Measurements from ENCODE around the gene LTF. TPM values are rescaled to one million over a fixed set of nuclear protein-coding genes. Genes with fewer than 3 reads are reported as not detected.

The LTF gene
- total RNA-seq, 2 donors from 2014 or later, result 0.51 to 1.8 TPM

GRCh38 chr3:46453526-46454208 is 11.0 kb downstream of the LTF start:
- no peak for TF ChIP-seq CTCF (IDR thresholded peaks at IDR 0.05)
- no peak for DNase-seq (ENCODE audit: low spot score)
- Histone ChIP-seq H3K4me1 (no peaks in the 10 kb centered on the region), H3K4me3 (no peak overlapping the region), H3K27me3 (no peaks in the 10 kb centered on the region), H3K36me3 (no peaks in the 10 kb centered on the region), H3K9me3 (no peaks in the 10 kb centered on the region), H3K27ac (no peak overlapping the region)

GRCh38 chr3:46449755-46450552 is 14.8 kb downstream of the LTF start:
- peak; percentile 21 to 57 for TF ChIP-seq CTCF (IDR thresholded peaks at IDR 0.05)
- H3K36me3 ChIP-seq, result no peaks in the 10 kb centered on the region
- DNase-seq (ENCODE audit: low spot score), result peak; percentile 34
- no peaks in the 10 kb centered on the region for H3K27me3 ChIP-seq
- no peak overlapping the region for H3K27ac ChIP-seq
- peaks cover 0 to 4% of the 10 kb centered on the region in 2 donors for H3K4me1 ChIP-seq
- no peaks in the 10 kb centered on the region for H3K9me3 ChIP-seq
- no peak overlapping the region for H3K4me3 ChIP-seq

GRCh38 chr3:46448721-46449120 is 16.0 kb downstream of the LTF start:
- no peaks in the 10 kb centered on the region for H3K27me3 ChIP-seq
- H3K9me3 ChIP-seq, result no peaks in the 10 kb centered on the region
- no peak overlapping the region for H3K27ac ChIP-seq
- H3K36me3 ChIP-seq, result no peaks in the 10 kb centered on the region
- peaks cover 0 to 4% of the 10 kb centered on the region in 2 donors for H3K4me1 ChIP-seq
- no peak for TF ChIP-seq CTCF (IDR thresholded peaks at IDR 0.05)
- H3K4me3 ChIP-seq, result no peak overlapping the region
- DNase-seq (ENCODE audit: low spot score), result no peak

GRCh38 chr3:46447228-46447985 is 17.3 kb downstream of the LTF start:
- no peaks in the 10 kb centered on the region for H3K9me3 ChIP-seq
- DNase-seq (ENCODE audit: low spot score), result no peak
- H3K36me3 ChIP-seq, result no peaks in the 10 kb centered on the region
- no peak for TF ChIP-seq CTCF (IDR thresholded peaks at IDR 0.05)
- no peak overlapping the region for H3K4me3 ChIP-seq
- no peak overlapping the region for H3K27ac ChIP-seq
- peaks cover 0 to 4% of the 10 kb centered on the region in 2 donors for H3K4me1 ChIP-seq
- H3K27me3 ChIP-seq, result no peaks in the 10 kb centered on the region

- TF ChIP-seq CTCF (IDR thresholded peaks at IDR 0.05), result peak; percentile 63 to 77
- H3K36me3 ChIP-seq, result no peaks in the 10 kb centered on the region
Measured at GRCh38 chr3:46442576-46443530, 21.9 kb downstream of the LTF start.

More at GRCh38 chr3:46442576-46443530, 21.9 kb downstream of the LTF start:
- H3K4me3 ChIP-seq, result no peak overlapping the region
- DNase-seq (ENCODE audit: low spot score), result peak; percentile 70
- no peaks in the 10 kb centered on the region for H3K27me3 ChIP-seq
- H3K27ac ChIP-seq, result no peak overlapping the region
- H3K4me1 ChIP-seq, result peaks cover 0 to 4% of the 10 kb centered on the region in 2 donors
- H3K9me3 ChIP-seq, result no peaks in the 10 kb centered on the region

Measured in right atrium auricular region (tissue), 2 donors.